B cell (primary cell): ENCODE results near the gene MPST.

ENCODE experiments used
- EZH2 ChIP-seq: IDR thresholded peaks from 2 replicates; pipeline ENCODE4 v1.6.1; 2012; ENCODE audit warnings: borderline replicate concordance, low read depth, mild to moderate bottlenecking, moderate library complexity, low read length; ENCODE audit not compliant: insufficient read depth, poor library complexity, severe bottlenecking
- TF ChIP-seq, protein P1 (sequence below): fragments of 200-600 bp; IDR thresholded peaks from one replicate; pipeline ENCODE4 v1.8.0; 2022; ENCODE audit warnings: antibody characterized with exemption, mild to moderate bottlenecking

DNA sequence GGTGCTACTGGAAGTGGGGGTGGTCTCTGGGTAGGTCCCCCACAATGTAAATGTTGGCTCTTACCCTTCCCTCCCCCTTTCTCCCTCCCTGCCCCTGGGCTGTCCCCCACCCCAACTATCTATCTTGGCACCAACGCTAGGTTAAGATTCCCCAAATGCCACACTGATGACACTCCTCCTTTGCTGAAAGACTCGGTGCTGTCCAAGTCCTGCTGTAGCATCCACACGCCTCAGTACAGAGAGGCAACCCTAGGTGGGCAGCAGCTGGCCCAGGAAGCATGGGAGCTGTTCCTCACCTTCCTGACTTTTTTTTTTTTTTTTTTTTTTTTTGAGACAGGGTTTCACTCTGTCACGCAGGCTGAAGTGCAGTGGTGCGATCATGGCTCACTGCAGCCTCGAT, 28.6 kb downstream of the MPST start:
- TF ChIP-seq, protein P1, sequence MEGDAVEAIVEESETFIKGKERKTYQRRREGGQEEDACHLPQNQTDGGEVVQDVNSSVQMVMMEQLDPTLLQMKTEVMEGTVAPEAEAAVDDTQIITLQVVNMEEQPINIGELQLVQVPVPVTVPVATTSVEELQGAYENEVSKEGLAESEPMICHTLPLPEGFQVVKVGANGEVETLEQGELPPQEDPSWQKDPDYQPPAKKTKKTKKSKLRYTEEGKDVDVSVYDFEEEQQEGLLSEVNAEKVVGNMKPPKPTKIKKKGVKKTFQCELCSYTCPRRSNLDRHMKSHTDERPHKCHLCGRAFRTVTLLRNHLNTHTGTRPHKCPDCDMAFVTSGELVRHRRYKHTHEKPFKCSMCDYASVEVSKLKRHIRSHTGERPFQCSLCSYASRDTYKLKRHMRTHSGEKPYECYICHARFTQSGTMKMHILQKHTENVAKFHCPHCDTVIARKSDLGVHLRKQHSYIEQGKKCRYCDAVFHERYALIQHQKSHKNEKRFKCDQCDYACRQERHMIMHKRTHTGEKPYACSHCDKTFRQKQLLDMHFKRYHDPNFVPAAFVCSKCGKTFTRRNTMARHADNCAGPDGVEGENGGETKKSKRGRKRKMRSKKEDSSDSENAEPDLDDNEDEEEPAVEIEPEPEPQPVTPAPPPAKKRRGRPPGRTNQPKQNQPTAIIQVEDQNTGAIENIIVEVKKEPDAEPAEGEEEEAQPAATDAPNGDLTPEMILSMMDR: no peak
- no peak for TF ChIP-seq EZH2
